GM12878 (cell line): Measurements from ENCODE around the gene PYGM.

ENCODE experiments used
- ATF3 ChIP-seq: IDR thresholded peaks from 2 replicates; pipeline ENCODE4 v1.6.1; 2011; ENCODE audit warnings: low read depth, mild to moderate bottlenecking, low read length, moderate library complexity, borderline replicate concordance; ENCODE audit errors: extremely low read depth
- CEBPB ChIP-seq, 2 experiments: fragments of 150-350 bp in 1 of 2; IDR thresholded peaks; 2 replicates each; pipeline ENCODE4 v1.6.1; 2012 to 2014; ENCODE audit warnings: low read depth in 2 of 2, low read length in 2 of 2, borderline replicate concordance in 1 of 2, inconsistent platforms in 1 of 2
- CREB1 ChIP-seq: IDR thresholded peaks from 2 replicates; pipeline ENCODE4 v1.6.1; 2012; ENCODE audit warnings: low read depth, mild to moderate bottlenecking, inconsistent platforms
- CTCF ChIP-seq, 3 experiments: IDR thresholded peaks in 2 of 3; conservative IDR thresholded peaks in 1 of 3; 2 replicates each; pipeline ENCODE4 v1.5.1; 2011; ENCODE audit warnings: low read depth in 3 of 3, low read length in 3 of 3, mild to moderate bottlenecking in 3 of 3, control low read depth in 2 of 3, moderate library complexity in 2 of 3, inconsistent platforms in 1 of 3, mixed read lengths in 1 of 3; ENCODE audit not compliant: control insufficient read depth in 2 of 3, insufficient read depth in 1 of 3; ENCODE audit errors: extremely low read depth in 1 of 3
- EGR1 ChIP-seq, 2 experiments: IDR thresholded peaks; 1 replicate in 1 of 2; 2 replicates in 1 of 2; pipeline ENCODE4 v1.6.1; 2011 to 2012; ENCODE audit warnings: low read depth in 2 of 2, low read length in 2 of 2, borderline replicate concordance in 1 of 2, mild to moderate bottlenecking in 1 of 2, moderate library complexity in 1 of 2
- LARP7 ChIP-seq: fragments of 450-650 bp; IDR thresholded peaks from 2 replicates; pipeline ENCODE4 v1.6.1; 2017; ENCODE audit warnings: mild to moderate bottlenecking
- POLR2A ChIP-seq: IDR thresholded peaks from 2 replicates; pipeline ENCODE4 v1.6.1; 2011; ENCODE audit warnings: low read depth, mild to moderate bottlenecking, low read length
- TAF1 ChIP-seq: IDR thresholded peaks from 2 replicates; pipeline ENCODE4 v1.6.1; 2011; ENCODE audit warnings: mild to moderate bottlenecking, low read depth, low read length, borderline replicate concordance
- YY1 ChIP-seq: IDR thresholded peaks from 2 replicates; pipeline ENCODE4 v1.6.1; 2011; ENCODE audit warnings: low read depth, mild to moderate bottlenecking, low read length
- TF ChIP-seq, protein P1 (sequence below): IDR thresholded peaks from 2 replicates; pipeline ENCODE4 v1.6.1; 2011; ENCODE audit warnings: mild to moderate bottlenecking, low read depth, low read length, moderate library complexity; ENCODE audit not compliant: insufficient replicate concordance
- TF ChIP-seq, protein P2 (sequence below): IDR thresholded peaks from 2 replicates; pipeline ENCODE4 v1.6.1; 2011; ENCODE audit warnings: borderline replicate concordance, low read depth, mild to moderate bottlenecking, moderate library complexity, mixed read lengths, low read length; ENCODE audit not compliant: insufficient read depth; ENCODE audit errors: extremely low read length
- TF ChIP-seq, protein P3 (sequence below): IDR thresholded peaks from 2 replicates; pipeline ENCODE4 v1.6.1; 2012; ENCODE audit warnings: low read depth, low read length, improper control_type of control experiment

DNA sequence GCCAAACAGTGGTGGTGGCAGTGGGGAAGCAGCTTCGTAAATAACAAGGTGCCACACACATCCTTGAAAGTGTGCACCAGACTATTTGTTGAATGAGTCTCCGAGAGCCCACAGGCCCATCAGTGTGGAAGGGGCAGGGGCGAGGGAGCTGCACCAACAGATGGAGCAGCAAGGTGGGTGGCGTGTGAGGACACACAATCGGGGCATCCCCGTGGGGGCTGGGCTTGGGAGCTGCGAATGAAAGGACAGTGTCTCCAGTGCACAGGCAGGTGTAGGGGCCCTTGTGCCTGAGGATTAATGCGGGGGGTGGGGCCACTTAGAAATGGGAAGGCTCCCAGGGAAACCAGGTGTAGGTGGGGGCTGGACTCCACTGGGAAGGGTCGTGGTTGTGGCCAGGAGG is 39.6 kb downstream of the PYGM start:
- no peak for TF ChIP-seq YY1
- TF ChIP-seq CREB1, result no peak
- TF ChIP-seq CEBPB (IDR thresholded peaks at IDR 0.05; ENCODE audit: borderline replicate concordance in 1 of 2, low read depth in 2 of 2, low read length in 2 of 2), result no peak
- TF ChIP-seq, protein P1, sequence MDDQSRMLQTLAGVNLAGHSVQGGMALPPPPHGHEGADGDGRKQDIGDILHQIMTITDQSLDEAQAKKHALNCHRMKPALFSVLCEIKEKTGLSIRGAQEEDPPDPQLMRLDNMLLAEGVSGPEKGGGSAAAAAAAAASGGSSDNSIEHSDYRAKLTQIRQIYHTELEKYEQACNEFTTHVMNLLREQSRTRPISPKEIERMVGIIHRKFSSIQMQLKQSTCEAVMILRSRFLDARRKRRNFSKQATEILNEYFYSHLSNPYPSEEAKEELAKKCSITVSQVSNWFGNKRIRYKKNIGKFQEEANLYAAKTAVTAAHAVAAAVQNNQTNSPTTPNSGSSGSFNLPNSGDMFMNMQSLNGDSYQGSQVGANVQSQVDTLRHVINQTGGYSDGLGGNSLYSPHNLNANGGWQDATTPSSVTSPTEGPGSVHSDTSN, result no peak
- no peak for TF ChIP-seq TAF1
- TF ChIP-seq, protein P2, sequence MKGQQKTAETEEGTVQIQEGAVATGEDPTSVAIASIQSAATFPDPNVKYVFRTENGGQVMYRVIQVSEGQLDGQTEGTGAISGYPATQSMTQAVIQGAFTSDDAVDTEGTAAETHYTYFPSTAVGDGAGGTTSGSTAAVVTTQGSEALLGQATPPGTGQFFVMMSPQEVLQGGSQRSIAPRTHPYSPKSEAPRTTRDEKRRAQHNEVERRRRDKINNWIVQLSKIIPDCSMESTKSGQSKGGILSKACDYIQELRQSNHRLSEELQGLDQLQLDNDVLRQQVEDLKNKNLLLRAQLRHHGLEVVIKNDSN, result no peak
- no peak for TF ChIP-seq CTCF (IDR thresholded peaks at IDR 0.05 in 2 of 3, conservative IDR thresholded peaks at IDR 0.05 in 1 of 3; ENCODE audit: control insufficient read depth in 2 of 3, extremely low read depth in 1 of 3, insufficient read depth in 1 of 3, low read depth in 3 of 3, low read length in 3 of 3)
- TF ChIP-seq POLR2A, result no peak
- TF ChIP-seq, protein P3, sequence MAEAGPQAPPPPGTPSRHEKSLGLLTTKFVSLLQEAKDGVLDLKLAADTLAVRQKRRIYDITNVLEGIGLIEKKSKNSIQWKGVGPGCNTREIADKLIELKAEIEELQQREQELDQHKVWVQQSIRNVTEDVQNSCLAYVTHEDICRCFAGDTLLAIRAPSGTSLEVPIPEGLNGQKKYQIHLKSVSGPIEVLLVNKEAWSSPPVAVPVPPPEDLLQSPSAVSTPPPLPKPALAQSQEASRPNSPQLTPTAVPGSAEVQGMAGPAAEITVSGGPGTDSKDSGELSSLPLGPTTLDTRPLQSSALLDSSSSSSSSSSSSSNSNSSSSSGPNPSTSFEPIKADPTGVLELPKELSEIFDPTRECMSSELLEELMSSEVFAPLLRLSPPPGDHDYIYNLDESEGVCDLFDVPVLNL, result no peak
- no peak for TF ChIP-seq LARP7
- TF ChIP-seq ATF3, result no peak
- TF ChIP-seq EGR1 (IDR thresholded peaks at IDR 0.05; ENCODE audit: borderline replicate concordance in 1 of 2, low read depth in 2 of 2, low read length in 2 of 2), result no peak
